Endothelial cell of umbilical vein (primary cell): ENCODE results near the gene FBLIM1. TPM values are rescaled to one million over a fixed set of nuclear protein-coding genes. Genes with fewer than 3 reads are reported as not detected.

Source experiments
- BruUV-seq: library from RNA; stranded (reverse); fragments of 400-500 nt; replicated peaks from 2 replicates; lab custom pipeline; 2021; lab: Mats Ljungman, UMichigan
- CTCF ChIA-PET: fragments of 300-600, 350-600 bp; sonication (Branson Sonifier 250); formaldehyde crosslinking; loops from one replicate; lab custom pipeline; 2021; ENCODE audit warnings: antibody characterized with exemption, inconsistent platforms; lab: Charles Lee
- POLR2A ChIA-PET: fragments of 300-600, 350-600 bp; sonication (Branson Sonifier 250); formaldehyde crosslinking; loops from one replicate; lab custom pipeline; 2021; ENCODE audit warnings: antibody characterized with exemption, inconsistent platforms; lab: Charles Lee
- DNase-seq: peaks from one replicate; pipeline ENCODE4 v3.0.0-alpha.2; 2011; ENCODE audit warnings: low read depth, low spot score
- FAIRE-seq: peaks from 2 replicates; lab custom pipeline; 2011; peaks lifted over from hg19 to GRCh38; lab: Jason Lieb, UNC
- H2AFZ ChIP-seq: 2 replicates; pipeline ENCODE4 v1.6.0; 2012; ENCODE audit warnings: low read depth, low read length, control low read depth, inconsistent platforms
- H3K27ac ChIP-seq: 2 replicates; pipeline ENCODE4 v1.5.1; 2011; ENCODE audit warnings: low read depth, mild to moderate bottlenecking, control low read depth, low read length, moderate library complexity; ENCODE audit not compliant: insufficient read depth
- H3K27me3 ChIP-seq, 2 experiments: 2 replicates each; pipeline versions ENCODE4 v1.6.0 to v1.6.1; 2011; ENCODE audit warnings: low read length in 2 of 2, mixed read lengths in 1 of 2; ENCODE audit not compliant: control insufficient read depth in 2 of 2, insufficient read depth in 2 of 2
- H3K36me3 ChIP-seq, 2 experiments: 2 replicates in 1 of 2; 3 replicates in 1 of 2; pipeline ENCODE4 v1.5.1; 2011; ENCODE audit warnings: low read length in 2 of 2, mild to moderate bottlenecking in 1 of 2, moderate library complexity in 1 of 2; ENCODE audit not compliant: control insufficient read depth in 2 of 2, insufficient read depth in 2 of 2; ENCODE audit errors: extremely low read depth in 1 of 2
- H3K4me1 ChIP-seq: 3 replicates; pipeline ENCODE4 v1.5.1; 2011; ENCODE audit warnings: mild to moderate bottlenecking, low read length; ENCODE audit not compliant: control insufficient read depth, insufficient read depth; ENCODE audit errors: extremely low read depth
- H3K4me2 ChIP-seq: 2 replicates; pipeline ENCODE4 v1.6.1; 2011; ENCODE audit warnings: low read length, control low read depth, mixed read lengths; ENCODE audit not compliant: insufficient read depth
- H3K4me3 ChIP-seq, 3 experiments: fragments of 200-600 bp in 1 of 3; sonication (generic), shearing (Covaris generic) in 1 of 3; replicated peaks in 1 of 3; 2 replicates each; pipeline ENCODE4 v1.5.1; 2011 to 2016; ENCODE audit warnings: control low read depth in 3 of 3, low read length in 3 of 3, mild to moderate bottlenecking in 2 of 3, inconsistent platforms in 1 of 3, low read depth in 1 of 3, moderate library complexity in 1 of 3; ENCODE audit not compliant: insufficient read depth in 1 of 3
- H3K79me2 ChIP-seq: 2 replicates; pipeline ENCODE4 v1.6.0; 2012; ENCODE audit warnings: low read length, inconsistent platforms; ENCODE audit not compliant: control insufficient read depth, insufficient read depth
- H3K9ac ChIP-seq: replicated peaks from 2 replicates; pipeline ENCODE3; 2011; ENCODE audit warnings: low read length, control low read depth; ENCODE audit not compliant: insufficient read depth; ENCODE audit errors: extremely low read depth
- H3K9me1 ChIP-seq: replicated peaks from 3 replicates; pipeline ENCODE4 v1.6.0; 2011; ENCODE audit warnings: mild to moderate bottlenecking, low read length; ENCODE audit not compliant: control insufficient read depth, insufficient read depth; ENCODE audit errors: extremely low read depth
- H3K9me3 ChIP-seq: replicated peaks from 2 replicates; pipeline ENCODE4 v1.5.1; 2012; ENCODE audit warnings: low read length, inconsistent platforms; ENCODE audit not compliant: control insufficient read depth, insufficient read depth
- H4K20me1 ChIP-seq: replicated peaks from 2 replicates; pipeline ENCODE3; 2011; ENCODE audit warnings: mild to moderate bottlenecking, low read length; ENCODE audit not compliant: control insufficient read depth, insufficient read depth; ENCODE audit errors: extremely low read depth
- CTCF ChIP-seq, 2 donors: IDR thresholded peaks; 1 replicate in 1 of 2; 2 replicates in 1 of 2; pipeline ENCODE4 v1.5.1; 2011; ENCODE audit warnings: low read length in 2 of 2, mild to moderate bottlenecking in 2 of 2, moderate library complexity in 2 of 2, control low read depth in 1 of 2, inconsistent platforms in 1 of 2, low read depth in 1 of 2; ENCODE audit not compliant: insufficient read depth in 1 of 2; ENCODE audit errors: extremely low read depth in 1 of 2
- EZH2 ChIP-seq: IDR thresholded peaks from 2 replicates; pipeline ENCODE4 v1.6.1; 2012; ENCODE audit warnings: borderline replicate concordance, low read depth, mild to moderate bottlenecking, moderate library complexity, low read length, inconsistent platforms; ENCODE audit not compliant: severe bottlenecking
- FOS ChIP-seq: IDR thresholded peaks from 2 replicates; pipeline ENCODE4 v1.6.1; 2011; ENCODE audit warnings: mild to moderate bottlenecking, low read length, moderate library complexity, borderline replicate concordance; ENCODE audit not compliant: insufficient read depth
- GATA2 ChIP-seq: IDR thresholded peaks from 2 replicates; pipeline ENCODE4 v1.7.0; 2011; ENCODE audit warnings: low read depth, mild to moderate bottlenecking, moderate library complexity, mixed read lengths, low read length; ENCODE audit not compliant: insufficient read length, insufficient read depth
- JUN ChIP-seq: IDR thresholded peaks from 2 replicates; pipeline ENCODE4 v1.6.1; 2011; ENCODE audit warnings: borderline replicate concordance, low read depth; ENCODE audit not compliant: insufficient read length, insufficient read depth
- MAX ChIP-seq: IDR thresholded peaks from 2 replicates; pipeline ENCODE4 v1.6.1; 2011; ENCODE audit not compliant: insufficient read depth, insufficient read length
- MYC ChIP-seq: IDR thresholded peaks from one replicate; pipeline ENCODE4 v1.6.1; 2011; ENCODE audit warnings: mild to moderate bottlenecking, low read depth, low read length
- POLR2A ChIP-seq: IDR thresholded peaks from 2 replicates; pipeline ENCODE4 v1.6.1; 2012; ENCODE audit warnings: low read depth, mild to moderate bottlenecking, control low read depth, low read length
- POLR2AphosphoS5 ChIP-seq: IDR thresholded peaks from 2 replicates; pipeline ENCODE4 v1.6.1; 2012; ENCODE audit warnings: low read depth, mild to moderate bottlenecking, control low read depth, low read length, moderate library complexity; ENCODE audit not compliant: insufficient read depth
- dilution Hi-C: fragments of 300-500 bp; cut with MboI; formaldehyde crosslinking; loops from one replicate; pipeline ENCODE4 v1.15.0; 2019; ENCODE audit warnings: low sequenced_read_pairs; ENCODE audit not compliant: extremely low pct_ligation_motif_present
- intact Hi-C: fragments of 100-400 bp; cut with micrococcal nuclease; formaldehyde crosslinking; loops from one replicate; pipeline ENCODE4 v1.10.0; 2022
- polyA plus RNA-seq, 4 experiments: library from polyadenylated mRNA; depleted of rRNA in 3 of 4; stranded (reverse) in 3 of 4; unstranded in 1 of 4; fragments of >200 nt; gene quantifications; 2 replicates each; pipeline versions ENCODE4 v1.2.1 to v1.2.3, GENCODE V29; 2011 to 2012; ENCODE audit warnings: missing spikeins in 1 of 4
- total RNA-seq: library from RNA; stranded (reverse); gene quantifications from 2 replicates; pipeline ENCODE4 v1.2.3, GENCODE V29; 2021

The FBLIM1 gene
- total and polyA plus RNA-seq, 2 donors (not counting 3 experiments of a cell fraction or from before 2014, with no cell fraction given): 363 to 414 TPM

GRCh38 chr1:15727424-15727823, 31.2 kb upstream of the FBLIM1 start:
- H3K27me3 ChIP-seq: no peaks in the 10 kb centered on the region
- CTCF ChIA-PET: no interaction called here
- peaks cover 9 to 65% of the 10 kb centered on the region in 2 experiments for H3K36me3 ChIP-seq
- H4K20me1 ChIP-seq: no peaks in the 10 kb centered on the region
- no peak for TF ChIP-seq POLR2A
- no peak for TF ChIP-seq FOS
- TF ChIP-seq JUN: no peak
- no peak for TF ChIP-seq POLR2AphosphoS5
- no peak for TF ChIP-seq GATA2
- TF ChIP-seq EZH2: no peak
- no peak for TF ChIP-seq MAX
- no peak for TF ChIP-seq CTCF (IDR thresholded peaks at IDR 0.05; ENCODE audit: extremely low read depth in 1 of 2, insufficient read depth in 1 of 2, low read depth in 1 of 2, low read length in 2 of 2)
- no peak for TF ChIP-seq MYC
- H3K9ac ChIP-seq: no peak overlapping the region
- no peak for DNase-seq
- FAIRE-seq: no peak
- H3K9me3 ChIP-seq: no peaks in the 10 kb centered on the region
- BruUV-seq: no TSS peak
- intact Hi-C loops: no loop called here
- POLR2A ChIA-PET: no interaction called here
- dilution Hi-C loops: no loop called here
- no peak overlapping the region for H3K27ac ChIP-seq
- no peak overlapping the region for H3K4me2 ChIP-seq
- H2AFZ ChIP-seq: no peak overlapping the region
- H3K4me1 ChIP-seq: no peaks in the 10 kb centered on the region
- no peaks in the 10 kb centered on the region for H3K9me1 ChIP-seq
- no peak overlapping the region for H3K4me3 ChIP-seq
- no peaks in the 10 kb centered on the region for H3K79me2 ChIP-seq
